Anterior cingulate cortex (tissue), 58 donors: ENCODE results near the gene EXOC1.
A peak's percentile ranks its signal among the peaks of the same experiment; 100 is the strongest.
"Not testable (repeated sequence)": the region's sequence is repeated elsewhere in the genome, so short reads cannot be mapped to it uniquely, and the experiment has no call there.

ENCODE experiments used
- DNase-seq, 58 donors: peaks; one replicate each; lab custom pipeline; 2025; lab: John Stamatoyannopoulos, UW

EXOC1 gene

DNA sequence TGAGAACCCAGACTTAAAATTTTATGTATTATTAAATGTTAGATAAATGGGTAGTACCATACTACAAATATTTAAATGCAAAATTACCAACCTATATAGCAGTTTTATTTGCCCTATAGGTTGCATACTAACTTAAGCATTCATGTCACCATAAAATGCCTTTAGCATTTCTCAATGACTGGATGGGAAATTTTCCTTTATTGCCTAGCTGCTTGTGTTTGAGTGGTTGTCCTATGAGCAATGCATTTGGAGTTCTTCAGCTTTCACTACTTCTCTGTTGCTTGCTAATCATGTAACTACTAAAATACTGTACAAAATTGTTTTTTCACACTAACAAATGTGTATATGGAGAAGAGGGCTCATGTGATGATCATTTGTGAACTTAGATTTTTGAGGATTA, 51.1 kb downstream of the EXOC1 start:
- DNase-seq, result no peak

DNA sequence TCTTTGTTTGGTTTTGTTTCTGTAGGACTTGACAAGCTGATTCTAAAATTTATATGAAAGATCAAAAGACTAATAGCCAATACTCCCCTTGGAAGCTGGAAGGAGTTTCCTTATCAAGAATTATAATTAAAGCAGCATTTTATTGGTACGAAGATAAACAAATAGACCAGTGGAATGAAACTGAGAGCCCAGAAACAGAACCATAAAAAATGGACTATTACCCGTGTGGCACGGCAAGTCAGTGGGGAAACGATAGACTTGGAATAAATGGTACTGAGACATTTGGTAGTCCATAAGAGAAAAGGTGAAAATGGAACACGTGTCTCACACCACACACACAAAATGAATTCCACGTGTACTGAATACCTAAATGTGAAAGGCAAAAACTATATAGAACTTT, 52.9 kb downstream of the EXOC1 start:
- DNase-seq, result no peak

DNA sequence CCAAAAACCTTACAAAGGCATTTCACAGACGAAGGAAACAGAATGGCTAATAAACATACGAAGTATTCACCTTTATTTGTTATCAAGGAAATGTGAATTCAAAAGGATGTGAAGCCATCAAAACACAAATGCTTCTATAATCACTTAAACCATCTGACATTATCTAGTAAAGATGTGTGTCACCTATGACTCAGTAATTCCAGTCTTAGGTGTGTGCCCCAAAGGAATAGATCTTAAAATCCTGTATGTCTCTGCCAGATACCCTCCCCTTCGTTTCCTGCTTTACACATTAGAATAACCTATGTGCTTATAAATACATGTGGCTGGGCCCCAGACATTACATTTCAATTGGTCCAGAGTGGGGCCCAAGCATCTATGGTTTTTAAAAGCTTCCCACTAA, 53.5 kb downstream of the EXOC1 start:
- DNase-seq, result no peak

DNA sequence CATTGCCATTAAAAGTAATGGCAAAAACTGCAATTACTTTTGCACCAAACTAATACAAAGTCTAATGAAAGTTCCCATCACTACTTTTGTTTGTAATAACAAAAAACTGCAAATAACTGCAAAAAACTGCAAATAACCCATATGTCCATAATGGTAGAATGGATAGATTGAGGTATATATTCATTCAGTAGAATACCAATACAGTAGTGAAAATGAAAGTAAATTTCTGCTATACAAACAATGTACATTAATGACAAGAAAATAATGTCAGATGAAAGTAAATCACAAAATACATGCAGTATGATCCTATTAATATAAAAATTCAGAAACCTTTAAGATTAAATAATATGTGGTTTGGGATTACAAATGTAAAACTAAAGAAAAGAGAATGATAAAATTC, 54.0 kb downstream of the EXOC1 start:
- no peak for DNase-seq

DNA sequence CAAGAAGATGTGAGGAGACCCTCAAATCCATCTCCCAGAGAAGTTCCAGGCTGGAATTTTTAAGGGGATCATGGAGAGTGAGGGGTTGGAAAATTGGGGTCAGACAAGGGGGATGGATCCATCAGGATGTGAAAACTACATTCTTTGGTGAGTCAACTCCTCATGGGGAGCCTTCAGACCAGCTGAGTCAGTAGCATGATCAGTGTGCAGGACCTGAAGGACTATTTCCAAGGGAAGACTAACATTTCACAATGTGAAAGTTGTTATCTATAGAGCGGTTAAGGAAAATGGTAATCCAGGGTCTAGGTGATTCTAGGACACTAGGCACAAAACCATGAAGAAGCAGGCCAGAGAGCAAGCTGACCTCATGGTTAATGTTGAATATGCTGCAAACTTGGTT, 56.7 kb downstream of the EXOC1 start:
- DNase-seq, result no peak

DNA sequence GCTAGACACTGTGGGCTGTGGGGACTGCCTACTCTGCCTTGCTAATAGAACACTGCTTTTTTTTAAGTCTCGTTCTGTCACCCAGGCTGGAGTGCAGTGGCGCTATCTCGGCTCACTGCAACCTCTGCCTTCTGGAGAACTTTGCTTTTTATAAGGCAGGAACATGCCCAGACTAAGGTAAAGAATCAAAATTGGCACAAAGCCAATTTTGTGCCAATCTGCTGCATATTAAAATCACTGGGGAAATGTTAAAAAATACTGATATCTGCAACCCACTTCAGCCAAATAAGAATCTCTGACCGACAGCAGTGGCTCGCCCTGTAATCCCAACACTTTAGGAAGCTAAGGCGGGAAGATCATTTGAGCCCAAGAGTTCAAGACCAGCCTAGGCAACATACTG, 58.8 kb downstream of the EXOC1 start:
- DNase-seq, result no peak

DNA sequence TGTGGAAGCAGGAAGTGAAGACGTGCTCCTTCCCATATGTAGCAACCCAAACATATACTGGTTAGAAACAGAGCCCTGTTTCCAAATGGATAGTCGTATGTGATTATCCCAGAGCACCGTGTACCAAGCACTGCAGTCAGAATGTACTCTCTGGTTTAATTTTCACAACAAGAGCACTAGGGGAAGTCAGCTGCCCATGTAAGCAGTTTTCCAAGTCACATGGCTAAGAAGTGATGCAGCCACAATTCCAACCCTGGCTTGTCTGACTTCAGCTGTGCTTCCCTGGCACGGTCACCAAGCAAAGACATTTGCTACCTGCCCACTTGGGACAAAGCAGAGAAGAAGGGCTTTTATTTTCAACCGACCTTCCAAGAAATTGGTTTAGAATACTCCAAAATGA, 67.1 kb downstream of the EXOC1 start:
- no peak for DNase-seq

DNA sequence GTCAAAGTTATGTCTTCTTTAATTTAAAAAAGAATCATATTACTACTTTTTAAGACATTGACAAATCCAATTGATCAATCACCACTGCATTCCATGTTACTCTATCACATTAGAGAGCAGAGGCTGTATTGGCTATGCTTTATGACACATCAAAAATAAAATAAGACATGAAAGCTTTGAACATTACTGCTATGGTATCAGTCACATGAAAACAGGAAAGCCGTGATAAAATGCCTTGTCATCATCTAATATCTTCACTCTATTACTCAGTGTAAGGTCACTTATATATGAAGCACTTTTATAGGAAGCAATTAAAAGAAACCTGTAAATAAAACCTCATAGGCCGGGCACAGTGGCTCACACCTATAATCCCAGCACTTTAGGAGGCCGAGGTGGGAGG, 67.6 kb downstream of the EXOC1 start:
- no peak for DNase-seq

DNA sequence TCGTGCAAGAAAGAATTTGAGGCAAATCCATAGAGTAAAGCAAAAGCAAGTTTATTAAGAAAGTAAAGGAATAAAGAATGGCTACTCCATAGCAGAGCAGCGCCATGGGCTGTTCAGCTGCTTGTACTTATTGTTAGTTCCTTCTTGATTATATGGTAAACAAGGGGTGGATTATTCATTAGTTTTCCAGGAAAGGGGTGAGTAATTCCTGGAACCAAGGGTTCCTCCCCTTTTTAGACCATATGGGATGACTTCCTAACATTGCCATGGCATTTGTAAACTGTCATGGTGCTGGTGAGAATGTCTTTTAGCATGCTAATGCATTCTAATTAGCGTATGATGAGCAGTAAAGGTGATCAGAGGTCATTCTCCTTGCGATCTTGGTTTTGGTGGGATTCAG, 71.8 kb downstream of the EXOC1 start:
- DNase-seq, result no peak

DNA sequence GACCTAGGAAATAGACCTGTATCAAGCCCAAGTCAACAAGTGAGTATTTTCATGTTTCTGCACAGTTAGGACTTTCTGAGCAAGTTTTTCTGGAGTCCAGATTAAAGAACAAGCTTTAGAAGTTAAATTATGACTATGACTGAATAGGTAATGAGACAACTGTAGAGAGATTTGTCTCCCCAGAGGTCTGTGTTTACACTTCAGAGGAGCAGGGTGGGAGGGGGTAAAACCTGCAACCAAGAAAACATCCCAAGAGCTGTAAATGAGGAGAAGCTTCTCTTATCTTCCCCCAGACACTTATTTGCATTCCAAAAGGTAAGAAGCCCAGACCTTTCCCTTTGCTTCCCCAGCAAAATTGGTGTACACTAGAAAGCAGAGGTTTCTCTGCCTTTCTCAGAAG, 73.2 kb downstream of the EXOC1 start:
- no peak for DNase-seq

DNA sequence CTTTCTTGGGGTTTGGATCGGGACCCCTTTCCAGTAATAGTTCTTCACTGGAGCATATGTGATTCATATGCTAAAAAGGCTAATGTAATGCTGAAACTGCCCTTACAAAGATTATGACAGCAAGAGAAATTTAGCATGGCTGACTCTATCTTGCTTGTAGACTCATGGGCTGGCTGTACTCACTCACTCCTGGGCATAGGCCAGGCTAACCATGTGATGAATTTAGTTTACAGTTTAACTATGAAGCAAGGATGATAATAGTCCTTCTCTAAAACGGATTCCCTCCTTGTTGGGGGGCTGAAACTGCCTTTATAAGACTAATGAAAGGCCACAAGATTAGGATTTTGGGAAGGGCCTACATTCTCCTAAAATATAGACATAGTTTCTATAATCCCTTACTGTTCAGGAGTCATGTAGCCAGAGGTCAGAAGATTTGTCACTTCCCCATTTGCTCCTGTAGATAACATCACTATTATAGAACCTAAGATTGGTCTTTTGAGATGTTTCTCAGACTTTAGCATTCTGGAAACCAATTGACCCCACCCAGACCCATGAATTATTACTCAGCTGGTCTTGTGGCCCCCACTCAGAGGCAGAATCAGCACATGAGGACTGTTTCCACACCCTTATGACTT, 74.5 kb downstream of the EXOC1 start:
- DNase-seq, result no peak

DNA sequence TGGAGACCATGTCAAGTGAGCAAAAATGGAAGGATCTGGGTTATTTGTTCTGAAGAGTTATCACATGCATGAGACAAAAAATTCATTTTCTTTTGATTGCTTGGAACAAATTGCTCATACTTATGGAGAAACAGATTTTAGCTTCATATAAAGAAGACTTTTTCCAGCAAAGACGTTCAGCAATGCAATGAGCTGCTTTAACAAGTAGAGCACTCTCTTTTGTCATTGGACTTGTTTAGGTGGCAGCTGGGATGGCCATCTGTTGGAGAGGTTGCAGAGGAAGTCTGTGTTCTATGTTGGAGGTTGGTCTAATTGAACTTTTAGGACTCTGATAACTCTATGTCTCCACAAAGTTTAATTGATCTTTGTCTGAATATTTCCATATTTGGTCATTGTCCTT, 75.4 kb downstream of the EXOC1 start:
- DNase-seq, result no peak

DNA sequence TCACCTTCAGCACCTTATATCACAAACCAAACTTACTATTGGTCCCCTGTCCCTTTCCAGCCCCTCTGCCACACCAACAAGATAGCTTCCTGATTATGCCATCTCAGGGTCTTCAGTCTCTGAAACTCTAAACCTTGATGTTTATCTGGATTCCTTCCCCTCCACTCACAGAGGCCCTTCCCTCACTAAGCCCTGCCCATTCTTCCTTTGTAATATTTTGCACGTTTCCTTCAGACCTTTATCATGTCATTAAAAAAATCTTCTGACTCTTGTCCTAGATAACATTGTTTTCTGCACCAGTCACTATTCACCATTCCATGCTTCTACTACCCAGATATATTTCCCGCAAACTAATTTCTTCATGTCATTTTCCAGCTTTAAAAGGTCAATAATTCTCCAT, 77.6 kb downstream of the EXOC1 start:
- DNase-seq, result no peak

DNA sequence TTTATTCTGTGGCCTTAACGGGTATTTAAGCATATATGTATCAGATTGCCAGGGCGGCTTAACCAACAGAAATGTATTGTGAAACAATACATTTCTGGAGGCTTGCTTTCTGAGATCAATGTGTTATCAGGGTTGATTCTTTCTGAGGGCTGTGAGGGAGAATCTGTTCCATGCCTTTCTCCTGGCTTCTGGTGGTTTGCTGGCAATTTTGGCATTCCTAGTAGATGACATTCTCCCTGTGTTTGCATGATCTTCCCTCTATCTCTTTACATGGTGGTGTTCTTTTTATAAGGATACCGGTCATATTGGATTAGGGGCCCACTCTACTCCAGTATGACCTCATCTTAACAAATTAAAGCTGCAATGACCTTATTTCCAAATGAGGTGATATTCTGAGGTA, 78.4 kb downstream of the EXOC1 start:
- no peak for DNase-seq

DNA sequence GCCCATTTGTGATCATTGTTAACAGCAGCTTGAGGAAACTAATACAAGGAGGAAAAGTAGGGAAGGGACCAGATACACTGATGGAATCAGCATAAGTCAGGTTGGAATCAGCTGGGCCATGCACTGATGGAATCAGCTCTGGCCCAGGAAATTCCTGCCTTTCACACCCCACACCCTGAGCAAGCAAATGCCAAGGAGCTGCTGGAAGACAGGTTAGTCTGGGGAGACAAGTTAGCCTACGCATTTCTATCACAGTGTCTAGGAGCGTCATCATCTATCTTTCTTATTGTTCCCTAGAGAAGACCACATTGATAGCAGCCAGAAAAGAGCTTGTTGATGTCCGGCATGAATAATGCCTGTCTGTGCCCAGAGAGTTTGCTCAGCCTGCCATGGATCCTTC, 79.1 kb downstream of the EXOC1 start:
- DNase-seq, result no peak

DNA sequence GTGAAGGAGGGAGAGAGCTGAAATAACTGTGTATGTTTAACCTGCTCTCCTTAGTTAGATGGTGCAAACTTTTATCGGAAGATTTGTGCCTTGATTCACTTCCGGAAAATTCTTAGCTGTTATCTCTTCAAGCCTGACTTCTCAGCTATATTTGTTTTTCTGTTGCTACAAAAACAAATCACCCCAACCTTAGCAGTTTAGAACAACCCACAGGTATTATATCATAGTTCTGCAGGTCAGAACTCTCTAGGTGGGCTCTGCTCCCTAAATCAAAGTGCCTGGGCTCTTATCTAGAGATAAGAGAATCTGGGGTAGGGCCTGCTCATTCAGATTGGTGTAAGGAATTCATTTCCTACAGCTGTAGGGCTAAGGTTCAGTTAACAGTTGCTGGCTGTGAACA, 80.2 kb downstream of the EXOC1 start:
- DNase-seq, result no peak

DNA sequence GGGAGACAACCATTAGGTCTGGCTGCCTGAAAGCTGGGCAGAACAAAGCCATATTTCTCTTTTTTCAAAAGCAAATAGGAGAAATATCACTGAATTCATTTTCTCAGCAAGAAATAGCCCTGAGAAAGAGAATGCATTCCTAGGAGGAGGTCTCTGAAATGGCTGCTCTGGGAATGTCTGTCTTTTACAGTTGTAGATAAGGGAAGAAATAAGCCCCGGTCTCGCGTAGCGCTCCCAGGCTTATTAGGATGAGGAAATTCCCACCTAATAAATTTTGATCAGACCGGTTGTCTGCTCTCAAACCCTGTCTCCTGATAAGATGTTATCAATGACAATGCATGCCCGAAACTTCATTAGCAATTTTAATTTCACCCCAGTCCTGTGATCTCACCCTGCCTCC, 82.5 kb downstream of the EXOC1 start:
- DNase-seq, result not testable (repeated sequence)

DNA sequence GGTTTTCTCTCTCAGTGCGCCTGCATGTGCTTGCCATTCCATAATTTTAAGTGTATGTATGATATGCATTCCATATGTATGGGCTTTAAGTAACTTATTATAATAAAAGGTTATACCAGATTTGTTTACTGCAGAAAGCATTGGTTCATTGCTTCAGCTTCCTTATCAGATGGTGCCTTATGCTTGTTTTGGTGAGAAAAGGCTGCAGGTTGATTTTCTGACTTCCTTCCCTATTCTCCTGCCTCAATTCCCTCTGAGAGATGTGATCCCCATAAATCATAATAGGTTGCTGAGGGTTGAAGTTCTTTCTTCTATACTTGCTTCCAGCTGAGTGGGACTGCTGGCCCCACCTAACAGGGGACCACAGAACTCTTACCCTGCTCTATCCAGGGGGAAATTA, 85.0 kb downstream of the EXOC1 start:
- no peak for DNase-seq

DNA sequence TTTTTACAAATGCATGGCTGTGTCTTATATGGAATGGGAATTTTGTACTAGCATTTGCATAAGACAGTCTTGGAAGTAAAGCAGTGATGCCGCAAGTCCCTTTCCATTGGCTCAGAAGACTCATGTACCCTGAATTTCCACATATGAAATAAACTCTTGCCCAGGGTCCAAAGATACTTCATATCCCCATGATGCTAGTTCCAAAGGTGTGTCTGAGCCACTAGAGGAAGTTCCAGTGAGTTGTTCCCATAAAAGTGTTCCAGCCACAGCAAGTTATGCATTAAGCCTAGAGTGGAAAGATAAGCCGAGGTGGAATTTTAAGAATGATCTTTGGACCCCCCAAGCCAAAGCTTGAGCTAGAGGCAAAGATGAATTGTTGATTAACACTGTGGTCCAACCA, 86.0 kb downstream of the EXOC1 start:
- no peak for DNase-seq

DNA sequence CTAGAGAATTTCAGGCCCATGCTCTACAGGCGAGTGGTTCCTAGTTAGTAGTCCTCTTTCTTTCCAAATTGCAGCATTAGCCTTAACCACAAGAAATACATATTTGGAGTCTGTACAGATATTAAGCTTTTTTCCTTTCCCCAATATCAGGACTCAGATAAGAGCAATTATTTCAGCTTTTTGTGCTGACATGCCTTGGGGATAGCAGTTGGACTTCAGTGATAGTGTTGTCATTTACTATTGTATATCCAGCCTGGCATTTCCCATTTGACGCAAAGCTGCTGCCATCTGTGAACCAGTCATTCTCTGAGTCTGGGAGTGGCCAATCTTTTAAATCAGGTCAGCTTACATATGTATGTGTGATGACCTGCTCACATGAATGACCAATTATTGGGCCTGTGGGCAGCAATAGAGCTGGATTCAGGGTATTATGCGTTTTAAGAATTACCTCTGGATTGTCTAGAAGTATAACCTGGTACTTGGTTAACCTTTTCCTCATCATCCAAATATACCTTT, 88.5 kb downstream of the EXOC1 start:
- no peak for DNase-seq

DNA sequence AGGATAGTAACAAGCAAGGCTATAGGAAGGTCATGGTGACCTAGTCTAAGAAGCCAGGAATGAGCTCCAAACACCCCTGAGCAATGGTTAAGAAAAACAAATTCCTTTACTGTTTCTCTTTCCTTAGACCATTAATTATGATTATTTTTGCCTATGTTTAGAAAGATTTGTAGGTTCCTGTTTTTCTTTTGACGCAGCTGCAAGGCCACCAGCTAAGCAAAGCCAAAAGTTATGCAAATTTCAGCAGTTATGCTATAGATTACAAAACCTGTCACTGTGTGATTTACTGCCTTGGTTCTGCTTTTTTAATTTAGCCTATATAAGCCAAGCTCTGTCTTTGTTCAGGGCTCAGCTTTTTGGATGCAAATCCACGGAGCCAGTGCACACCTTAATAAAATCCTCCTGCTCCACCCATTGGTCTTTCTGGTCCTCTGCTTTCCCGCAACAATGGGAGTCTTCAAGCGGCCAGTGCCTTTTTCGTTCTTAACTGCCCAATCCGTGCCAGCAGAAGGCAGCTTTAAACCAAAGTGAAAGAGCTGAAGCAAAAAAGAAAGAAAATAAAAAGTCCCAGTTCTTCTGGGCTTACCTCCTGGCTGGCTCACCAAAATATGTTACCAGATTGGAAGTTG, 93.9 kb downstream of the EXOC1 start:
- DNase-seq, result peak in 1 of 58 donors; percentile 2

DNA sequence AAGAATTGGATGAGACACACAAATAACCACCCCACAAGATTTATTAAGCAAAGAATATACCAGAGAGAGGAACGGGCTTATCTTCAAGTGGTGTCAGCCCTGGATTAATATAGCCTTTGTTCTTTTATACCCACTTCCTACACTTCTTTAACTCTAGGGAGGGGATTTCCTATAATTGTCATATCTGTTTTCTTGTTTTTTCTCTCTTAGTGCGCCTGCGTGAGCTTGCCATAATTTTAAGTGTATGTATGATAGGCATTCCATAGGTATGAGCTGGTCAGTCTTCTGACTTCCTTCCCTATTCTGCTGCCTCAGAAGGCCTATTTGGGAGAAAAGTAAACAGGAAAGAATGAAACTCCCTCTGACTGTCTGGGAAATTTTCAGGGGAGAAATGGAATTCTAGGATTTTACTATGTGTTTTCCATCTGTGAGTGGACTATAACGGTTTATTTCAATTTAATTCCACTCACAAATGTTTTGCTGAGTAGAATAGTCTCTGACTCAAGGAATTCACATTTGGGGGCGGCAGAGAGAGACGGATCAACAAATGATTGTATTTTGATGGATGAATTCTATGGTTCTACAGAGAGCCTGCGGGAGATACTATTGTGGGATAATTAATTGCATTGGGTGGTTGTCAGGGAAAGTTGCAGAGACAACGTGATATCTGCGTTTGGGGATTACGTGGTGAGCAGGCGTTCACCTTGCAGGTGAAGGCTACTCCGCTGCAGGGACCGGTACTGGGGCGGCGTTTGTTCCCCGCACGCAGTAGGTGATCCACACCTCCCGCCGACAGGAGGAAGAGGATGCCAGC, 94.7 kb downstream of the EXOC1 start:
- no peak for DNase-seq
